ENCODE results near the gene PRAMEF11.
"Not testable (repeated sequence)": the region's sequence is repeated elsewhere in the genome, so short reads cannot be mapped to it uniquely, and the experiment has no call there.

GRCh38 chr1:12856786-12857185, 25.6 kb upstream of the PRAMEF11 start, which contains the start of gene PRAMEF2:
- not testable (repeated sequence) for TF ChIP-seq EGR1 (IDR thresholded peaks at IDR 0.05; ENCODE audit: low read depth in 2 of 2); CTCF (IDR thresholded peaks at IDR 0.05; ENCODE audit: low read depth, low read length, missing input control); MAX (IDR thresholded peaks at IDR 0.05); YY1 (IDR thresholded peaks at IDR 0.05); TAF1 (conservative IDR thresholded peaks at IDR 0.05); RAD21 (IDR thresholded peaks at IDR 0.05); HNF4A (conservative IDR thresholded peaks at IDR 0.05); JUND (IDR thresholded peaks at IDR 0.05); REST (IDR thresholded peaks at IDR 0.05); SP1 (IDR thresholded peaks at IDR 0.05)

Data from liver (tissue), 3 donors.